Transverse colon (tissue), 4 donors: ENCODE results near the gene SGCG. TPM values are rescaled to one million over a fixed set of nuclear protein-coding genes. Genes with fewer than 3 reads are reported as not detected.
"Not testable (repeated sequence)": the region's sequence is repeated elsewhere in the genome, so short reads cannot be mapped to it uniquely, and the experiment has no call there.

Source experiments
- DNase-seq: peaks from one replicate; pipeline ENCODE4 v3.0.0-alpha.2; 2019
- H3K27ac ChIP-seq, 4 donors: fragments of 200-600 bp; sonication (generic); 2 replicates each; pipeline ENCODE4 v1.5.1; 2016 to 2018; ENCODE audit warnings: inconsistent platforms in 4 of 4
- H3K27me3 ChIP-seq: fragments of 200-600 bp; sonication (generic); 2 replicates; pipeline ENCODE4 v1.5.1; 2017; ENCODE audit warnings: inconsistent platforms
- H3K36me3 ChIP-seq, 4 donors: fragments of 200-600 bp; sonication (generic); 2 replicates each; pipeline ENCODE4 v1.5.1; 2017 to 2019; ENCODE audit warnings: inconsistent platforms in 4 of 4
- H3K4me1 ChIP-seq, 4 donors: fragments of 200-600 bp; sonication (generic); 2 replicates each; pipeline ENCODE4 v1.5.1; 2017 to 2020; ENCODE audit warnings: inconsistent platforms in 4 of 4
- H3K4me3 ChIP-seq, 4 donors: fragments of 200-600 bp; sonication (generic); 1 replicate in 1 of 4; 2 replicates in 3 of 4; pipeline versions ENCODE4 v1.5.1 to v1.6.1; 2017 to 2019; ENCODE audit warnings: inconsistent platforms in 4 of 4
- H3K9me3 ChIP-seq, 2 donors: fragments of 200-600 bp; sonication (generic); 2 replicates each; pipeline ENCODE4 v1.5.1; 2017 to 2019; ENCODE audit warnings: inconsistent platforms in 2 of 2
- CTCF ChIP-seq, 5 experiments: fragments of 200-600 bp in 3 of 5; fragments of 450-650 bp in 2 of 5; sonication (generic) in 3 of 5; IDR thresholded peaks; 1 replicate in 2 of 5; 2 replicates in 3 of 5; pipeline ENCODE4 v1.5.1; 2016 to 2017; ENCODE audit warnings: antibody characterized with exemption in 5 of 5, inconsistent platforms in 3 of 5, mild to moderate bottlenecking in 2 of 5, moderate library complexity in 1 of 5
- EP300 ChIP-seq: sonication (generic); formaldehyde crosslinking; IDR thresholded peaks from one replicate; pipeline ENCODE4 v1.6.1; 2017; ENCODE audit warnings: antibody characterized with exemption, low read depth
- POLR2A ChIP-seq: fragments of 450-650 bp; IDR thresholded peaks from one replicate; pipeline ENCODE4 v1.6.1; 2016; ENCODE audit warnings: antibody characterized with exemption, mild to moderate bottlenecking, moderate library complexity
- POLR2AphosphoS5 ChIP-seq, 3 donors: sonication (generic); formaldehyde crosslinking; IDR thresholded peaks; one replicate each; pipeline ENCODE4 v1.6.1; 2016; ENCODE audit warnings: antibody characterized with exemption in 3 of 3
- WGBS, 2 donors: methylation state at CpG; one replicate each; pipeline ENCODE4 v1.1.5; 2018; ENCODE audit warnings: low coverage in 1 of 2; 5-methylcytosine and 5-hydroxymethylcytosine counted together
- in situ Hi-C, 4 donors: fragments of 200-750 bp; cut with MboI; loops; one replicate each; pipeline versions ENCODE4 v1.15.0 to v1.15.1; 2017; ENCODE audit warnings: low sequenced_read_pairs in 3 of 4, low pct_ligation_motif_present in 1 of 4, low pct_unique_long_range_greater_than_20kb in 1 of 4
- intact Hi-C: fragments of 100-400 bp; cut with DNase I; formaldehyde crosslinking; loops from one replicate; pipeline ENCODE4 v1.15.1; 2023; ENCODE audit warnings: low total_unique reads
- total RNA-seq, 4 donors: library from RNA; depleted of rRNA; stranded (reverse); fragments of >200 nt; gene quantifications; one replicate each; pipeline ENCODE4 v1.1.0, GENCODE V29; 2016

SGCG gene
- total RNA-seq, 4 donors from 2014 or later: not detected

- intact Hi-C loops (no loop called here), in situ Hi-C loops (no loop called here)
- H3K9me3 ChIP-seq: no peaks in the 10 kb centered on the region
- no peak for DNase-seq
- H3K27ac ChIP-seq: no peak overlapping the region
- no peak for TF ChIP-seq EP300
- 51 to 60% methylated on average over 3 to 5 of the region's 5 CpGs for WGBS, 2 donors
- H3K4me3 ChIP-seq: no peak overlapping the region
- no peaks in the 10 kb centered on the region for H3K36me3 ChIP-seq
- H3K4me1 ChIP-seq: no peaks in the 10 kb centered on the region
- H3K27me3 ChIP-seq: no peaks in the 10 kb centered on the region
Measured at GRCh38 chr13:23279321-23279720, 98.5 kb downstream of the SGCG start.

- Histone ChIP-seq H3K27ac (no peak overlapping the region), H3K9me3 (no peaks in the 10 kb centered on the region), H3K36me3 (no peaks in the 10 kb centered on the region), H3K4me3 (no peak overlapping the region), H3K4me1 (no peaks in the 10 kb centered on the region), H3K27me3 (no peaks in the 10 kb centered on the region)
- in situ Hi-C loops: no loop called here
- no peak for TF ChIP-seq POLR2A
- no peak for TF ChIP-seq CTCF (IDR thresholded peaks at IDR 0.05)
- intact Hi-C loops: no loop called here
- DNase-seq: no peak
- 95 to 100% methylated on average over 1 of the region's 1 CpG for WGBS, 2 donors
Measured at GRCh38 chr13:23288564-23288963, 107.8 kb downstream of the SGCG start.

- H3K4me3 ChIP-seq: no peak overlapping the region
- H3K9me3 ChIP-seq: no peaks in the 10 kb centered on the region
- TF ChIP-seq EP300: no peak
- TF ChIP-seq POLR2A: no peak
- TF ChIP-seq CTCF (IDR thresholded peaks at IDR 0.05): no peak
- no peak for TF ChIP-seq POLR2AphosphoS5 (IDR thresholded peaks at IDR 0.05)
- intact Hi-C loops: no loop called here
- in situ Hi-C loops: no loop called here
- DNase-seq: no peak
- no peaks in the 10 kb centered on the region for H3K27me3 ChIP-seq
- H3K36me3 ChIP-seq: no peaks in the 10 kb centered on the region
- H3K27ac ChIP-seq: no peak overlapping the region
- H3K4me1 ChIP-seq: no peaks in the 10 kb centered on the region
- WGBS, 2 donors: 53 to 79% methylated on average over 7 of the region's 7 CpGs
Measured at GRCh38 chr13:23288995-23289394, 108.2 kb downstream of the SGCG start.

- TF ChIP-seq EP300 (no peak), POLR2AphosphoS5 (IDR thresholded peaks at IDR 0.05) (no peak), CTCF (IDR thresholded peaks at IDR 0.05) (no peak), POLR2A (no peak)
- Histone ChIP-seq H3K36me3 (no peaks in the 10 kb centered on the region), H3K4me3 (no peak overlapping the region), H3K27ac (no peak overlapping the region), H3K9me3 (no peaks in the 10 kb centered on the region), H3K27me3 (no peaks in the 10 kb centered on the region), H3K4me1 (no peaks in the 10 kb centered on the region)
- no peak for DNase-seq
- WGBS, 2 donors: 54 to 55% methylated on average over 4 to 5 of the region's 5 CpGs
- in situ Hi-C loops: no loop called here
- intact Hi-C loops: no loop called here
Measured at GRCh38 chr13:23289917-23290357, 109.2 kb downstream of the SGCG start.

- Histone ChIP-seq H3K9me3 (no peaks in the 10 kb centered on the region), H3K4me1 (no peaks in the 10 kb centered on the region), H3K27ac (no peak overlapping the region), H3K36me3 (no peaks in the 10 kb centered on the region), H3K4me3 (no peak overlapping the region), H3K27me3 (no peaks in the 10 kb centered on the region)
- WGBS, 2 donors: 40 to 70% methylated on average over 1 of the region's 1 CpG
- intact Hi-C loops (no loop called here), in situ Hi-C loops (no loop called here)
- TF ChIP-seq POLR2A (no peak), CTCF (IDR thresholded peaks at IDR 0.05) (no peak), EP300 (no peak), POLR2AphosphoS5 (IDR thresholded peaks at IDR 0.05) (no peak)
- DNase-seq: no peak
Measured at GRCh38 chr13:23292586-23292985, 111.8 kb downstream of the SGCG start.

GRCh38 chr13:23314837-23315236, 134.1 kb downstream of the SGCG start:
- H3K27ac ChIP-seq, H3K9me3 ChIP-seq, DNase-seq, H3K4me3 ChIP-seq, H3K36me3 ChIP-seq, H3K4me1 ChIP-seq, H3K27me3 ChIP-seq, in situ Hi-C loops, intact Hi-C loops: not testable (repeated sequence)
- 70% methylated on average over 6 of the region's 6 CpGs; no CpG with 5 or more reads in 1 of the 2 donors for WGBS, 2 donors
